GM20431 (cell line): ENCODE data around the gene BGN.

ENCODE experiments used
- in situ Hi-C: fragments of 300-500 bp; cut with MseI, MboI; formaldehyde crosslinking; loops from one replicate; pipeline ENCODE4 v1.15.0; 2020; ENCODE audit warnings: low sequenced_read_pairs; ENCODE audit not compliant: unreplicated experiment

The BGN gene

GRCh38 chrX:153523269-153523668, 28.5 kb downstream of the BGN start:
- in situ Hi-C loops: no loop called here

- in situ Hi-C loops: no loop called here
These were observed 29.5 kb downstream of the BGN start for GRCh38 chrX:153524234-153524633.

GRCh38 chrX:153525451-153525850, 30.7 kb downstream of the BGN start:
- in situ Hi-C loops: no loop called here

GRCh38 chrX:153526042-153526441, 31.3 kb downstream of the BGN start:
- in situ Hi-C loops: no loop called here

GRCh38 chrX:153526801-153527200, 32.0 kb downstream of the BGN start:
- in situ Hi-C loops: no loop called here

GRCh38 chrX:153527208-153527607, 32.4 kb downstream of the BGN start:
- in situ Hi-C loops: no loop called here

GRCh38 chrX:153530411-153531129, 35.8 kb downstream of the BGN start:
- in situ Hi-C loops: no loop called here

- in situ Hi-C loops: no loop called here
These were observed 38.3 kb downstream of the BGN start for GRCh38 chrX:153533091-153533490.

- in situ Hi-C loops: no loop called here
These were observed 42.3 kb downstream of the BGN start for GRCh38 chrX:153537080-153537479.

- in situ Hi-C loops: no loop called here
These were observed 42.9 kb downstream of the BGN start for GRCh38 chrX:153537526-153538295.

GRCh38 chrX:153538424-153538823, 43.6 kb downstream of the BGN start:
- in situ Hi-C loops: no loop called here

- in situ Hi-C loops: no loop called here
These were observed 44.6 kb downstream of the BGN start for GRCh38 chrX:153539171-153539978.

- in situ Hi-C loops: no loop called here
These were observed 45.2 kb downstream of the BGN start for GRCh38 chrX:153539979-153540358.

- in situ Hi-C loops: no loop called here
These were observed 49.9 kb downstream of the BGN start for GRCh38 chrX:153544727-153545126.

- in situ Hi-C loops: no loop called here
These were observed 51.6 kb downstream of the BGN start for GRCh38 chrX:153546386-153546785.

- in situ Hi-C loops: no loop called here
These were observed 52.4 kb downstream of the BGN start for GRCh38 chrX:153547195-153547594.

GRCh38 chrX:153549231-153549630, 54.5 kb downstream of the BGN start:
- in situ Hi-C loops: no loop called here

- in situ Hi-C loops: loop anchor here (10.0 kb wide), 1 partner anchor 115 kb away; no protein-coding TSS in a partner anchor
These were observed 55.0 kb downstream of the BGN start for GRCh38 chrX:153549807-153550206.

- in situ Hi-C loops: loop anchor here (10.0 kb wide), 1 partner anchor 114 kb away; no protein-coding TSS in a partner anchor
These were observed 56.4 kb downstream of the BGN start for GRCh38 chrX:153551135-153551534.

GRCh38 chrX:153554519-153555167, 59.9 kb downstream of the BGN start:
- in situ Hi-C loops: loop anchor here (10.0 kb wide), 1 partner anchor 110 kb away; no protein-coding TSS in a partner anchor
